Amygdala (tissue), 56 donors: ENCODE results near the gene RASAL1.

Source experiments
- DNase-seq, 56 donors: peaks; one replicate each; lab custom pipeline; 2025; lab: John Stamatoyannopoulos, UW

Gene RASAL1

DNA sequence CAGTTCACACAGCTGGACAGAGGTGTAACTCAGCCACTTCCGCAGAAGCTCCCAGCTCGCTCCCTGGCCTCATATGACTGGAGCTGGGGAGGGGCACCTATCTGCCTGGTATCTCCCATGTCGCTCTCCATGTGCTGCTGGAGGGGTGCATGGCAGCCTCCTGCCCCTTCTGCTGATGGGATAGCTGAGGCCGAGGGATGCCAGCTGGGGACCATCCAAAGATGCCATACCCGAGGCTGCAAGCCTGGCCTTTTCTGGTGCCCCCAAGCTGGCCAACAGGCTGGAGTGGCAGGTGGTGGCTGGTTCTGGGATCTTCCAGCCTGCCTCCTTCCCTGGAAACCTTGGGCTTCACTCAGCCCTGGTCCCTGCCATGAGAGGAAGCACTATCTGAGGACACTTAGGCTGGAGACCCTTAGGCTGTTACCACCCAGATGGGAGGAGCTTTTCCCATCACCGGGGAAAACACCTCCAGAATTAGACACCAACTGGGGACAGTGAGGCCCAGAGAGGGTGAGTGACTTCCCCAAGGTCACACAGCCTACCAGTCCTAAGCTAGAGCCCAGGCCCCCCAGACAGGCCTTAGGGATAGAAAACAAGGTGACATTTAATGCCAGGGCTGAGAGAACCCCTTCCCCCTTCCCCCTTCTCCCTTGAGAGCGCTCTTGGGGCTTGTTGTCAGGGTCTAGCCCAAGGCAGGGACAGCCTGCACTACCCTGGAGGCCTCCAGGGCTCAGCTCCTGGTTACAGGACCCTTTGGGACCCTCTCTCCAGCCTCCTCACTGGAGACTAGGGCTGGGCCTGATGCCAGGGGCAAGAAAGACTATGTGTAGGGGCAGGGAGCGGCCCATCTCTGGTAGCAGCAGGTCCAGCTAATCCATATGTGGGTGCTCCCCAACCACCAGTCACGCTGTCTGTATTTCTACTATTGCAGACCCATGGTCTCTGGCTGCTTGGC, 71.9 kb downstream of the RASAL1 start:
- DNase-seq = no peak

DNA sequence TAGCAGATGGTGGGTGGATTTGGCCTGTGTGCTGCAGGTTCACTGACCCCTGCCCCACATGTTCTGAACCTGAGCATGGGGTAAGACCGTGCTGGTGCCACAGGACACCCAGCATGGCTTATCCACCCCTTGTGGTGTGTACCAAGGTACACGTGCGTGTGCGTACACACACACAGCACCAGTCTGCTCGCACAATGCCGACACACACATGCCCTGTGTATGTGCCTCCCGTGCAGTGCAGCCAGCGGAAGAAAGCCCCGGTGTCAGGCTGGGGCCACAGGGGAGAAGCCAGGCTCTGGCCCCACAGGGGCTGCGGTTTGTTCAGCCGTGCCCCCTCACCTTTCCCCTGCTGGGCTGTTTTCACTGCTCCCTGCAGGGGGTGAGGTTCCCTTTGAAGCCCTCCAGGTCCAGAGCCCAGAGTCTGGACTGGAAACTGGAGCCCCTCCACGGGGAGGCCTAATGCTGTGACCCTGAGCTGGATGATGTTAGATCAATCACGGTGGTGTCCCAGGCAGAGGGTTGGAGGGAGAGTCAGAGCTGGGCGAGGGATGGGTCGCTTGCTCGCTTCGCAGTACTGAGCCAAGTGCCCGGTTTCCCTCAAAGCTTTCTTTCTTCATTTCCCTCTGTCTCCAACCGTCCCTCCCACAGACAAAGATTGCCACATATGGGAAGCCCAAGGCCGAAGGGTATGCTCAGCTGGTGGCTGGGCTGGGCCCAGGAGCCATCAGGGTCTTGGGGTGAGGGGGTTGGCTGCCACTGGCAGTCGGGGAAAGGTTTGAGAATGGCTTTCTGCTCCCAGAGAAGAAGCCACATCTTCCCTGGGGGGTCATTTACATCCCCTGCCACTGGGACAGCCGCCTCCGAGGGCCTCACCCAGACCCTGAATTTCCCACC, 72.8 kb downstream of the RASAL1 start:
- no peak for DNase-seq

DNA sequence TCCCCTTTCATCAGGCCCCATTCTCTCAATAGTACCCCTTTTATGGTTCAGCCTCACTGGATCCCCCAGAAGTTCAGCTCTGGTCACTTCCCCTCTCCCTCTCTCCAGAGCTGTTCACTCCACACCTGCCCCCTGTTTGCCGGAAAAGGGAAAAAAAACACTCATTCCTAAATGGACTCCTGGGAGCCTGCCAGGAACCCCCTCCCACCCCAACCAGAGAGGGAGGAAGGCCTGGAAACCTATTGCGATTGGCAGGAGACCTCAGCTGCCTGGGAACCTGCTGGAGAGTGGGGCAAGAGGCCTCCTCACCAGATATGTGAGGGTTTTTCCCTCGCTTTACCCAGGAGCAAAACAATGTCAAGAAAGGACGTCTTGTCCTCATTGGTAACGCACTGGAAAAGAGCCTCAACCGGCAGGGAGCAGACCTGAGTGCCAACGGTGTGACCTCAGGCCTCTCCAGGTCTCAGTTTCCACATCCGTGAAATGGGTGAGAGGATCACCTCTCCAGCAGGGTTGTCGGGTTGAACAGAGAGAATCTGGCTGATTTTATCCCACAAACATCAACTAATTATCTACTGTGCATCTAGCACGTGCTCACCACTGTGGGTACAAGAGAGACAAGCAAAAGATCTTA, 74.4 kb downstream of the RASAL1 start:
- peak in 1 of 56 donors; percentile 27 for DNase-seq

DNA sequence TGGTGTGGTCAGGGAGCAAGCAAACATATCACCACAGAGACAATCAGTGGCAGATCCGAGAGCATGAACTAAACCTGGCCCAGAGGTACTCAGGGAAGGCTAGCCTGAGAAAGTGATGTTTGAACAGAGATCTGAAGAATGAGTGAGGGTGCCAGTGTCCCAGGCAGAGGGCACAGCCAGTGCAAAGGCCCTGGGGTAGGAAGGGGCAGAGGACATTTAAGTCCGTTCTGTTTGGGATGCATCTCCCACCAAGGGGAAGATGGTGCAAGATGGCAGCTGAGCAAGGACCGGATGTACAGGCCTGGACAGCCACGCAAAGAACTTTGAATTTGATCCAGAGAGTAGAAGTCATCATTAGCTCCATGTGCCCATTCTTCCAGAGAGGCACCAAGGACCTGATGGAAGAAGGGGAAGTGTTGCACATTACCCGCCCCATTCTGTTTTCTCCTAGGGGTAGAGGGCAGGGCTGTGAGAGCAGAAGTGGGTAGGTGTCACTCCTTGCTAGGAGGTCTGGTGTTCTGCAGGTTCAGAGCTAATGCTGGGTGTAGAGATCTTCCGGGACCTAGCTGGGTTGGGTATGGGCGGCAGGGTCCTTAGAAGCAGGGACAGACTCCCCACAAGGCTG, 75.1 kb downstream of the RASAL1 start:
- DNase-seq = no peak

DNA sequence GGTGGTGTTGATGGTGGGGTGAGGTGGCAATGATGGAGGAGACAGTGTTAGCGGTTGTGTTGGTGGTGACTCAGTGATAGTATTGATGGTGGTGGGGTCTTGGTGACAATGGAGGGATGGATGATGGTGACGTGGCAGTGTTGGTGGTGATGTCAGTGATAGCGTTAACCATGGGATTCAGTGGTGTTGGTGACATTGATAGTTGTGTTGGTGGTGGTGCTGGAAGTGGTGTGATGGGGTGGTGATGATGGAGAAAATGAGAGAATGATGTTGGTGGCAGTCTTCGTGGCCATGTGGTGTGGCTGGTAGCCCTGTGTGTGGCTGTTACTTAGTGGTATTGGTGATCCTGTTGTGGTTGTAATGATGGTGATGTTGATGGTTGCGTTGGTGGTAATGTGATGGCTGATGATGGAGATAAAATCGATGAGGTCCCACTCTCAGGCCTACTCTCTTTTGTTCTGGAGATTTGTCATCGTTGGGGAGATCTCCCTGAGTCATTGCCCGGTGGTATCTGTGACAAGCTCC, 76.4 kb downstream of the RASAL1 start:
- no peak for DNase-seq

DNA sequence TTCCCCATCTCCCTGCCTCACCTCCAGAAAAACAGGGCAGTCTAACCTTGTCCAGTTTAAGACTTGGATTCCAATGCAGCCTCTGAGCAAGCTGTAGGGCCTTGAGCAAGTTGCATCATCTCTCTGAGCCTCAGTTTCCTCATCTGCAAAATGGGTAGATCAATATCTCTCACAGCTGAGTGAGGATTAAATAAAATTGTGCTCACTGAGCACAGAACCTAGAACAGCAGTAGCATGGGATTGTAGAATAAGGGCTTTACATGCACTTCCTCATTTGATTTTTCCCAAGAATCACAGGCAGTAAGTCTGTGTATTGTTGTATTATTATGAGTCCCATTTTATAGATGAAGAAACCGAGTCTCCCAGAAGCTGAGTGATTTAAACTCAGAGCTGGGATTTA, 77.0 kb downstream of the RASAL1 start:
- DNase-seq = no peak

DNA sequence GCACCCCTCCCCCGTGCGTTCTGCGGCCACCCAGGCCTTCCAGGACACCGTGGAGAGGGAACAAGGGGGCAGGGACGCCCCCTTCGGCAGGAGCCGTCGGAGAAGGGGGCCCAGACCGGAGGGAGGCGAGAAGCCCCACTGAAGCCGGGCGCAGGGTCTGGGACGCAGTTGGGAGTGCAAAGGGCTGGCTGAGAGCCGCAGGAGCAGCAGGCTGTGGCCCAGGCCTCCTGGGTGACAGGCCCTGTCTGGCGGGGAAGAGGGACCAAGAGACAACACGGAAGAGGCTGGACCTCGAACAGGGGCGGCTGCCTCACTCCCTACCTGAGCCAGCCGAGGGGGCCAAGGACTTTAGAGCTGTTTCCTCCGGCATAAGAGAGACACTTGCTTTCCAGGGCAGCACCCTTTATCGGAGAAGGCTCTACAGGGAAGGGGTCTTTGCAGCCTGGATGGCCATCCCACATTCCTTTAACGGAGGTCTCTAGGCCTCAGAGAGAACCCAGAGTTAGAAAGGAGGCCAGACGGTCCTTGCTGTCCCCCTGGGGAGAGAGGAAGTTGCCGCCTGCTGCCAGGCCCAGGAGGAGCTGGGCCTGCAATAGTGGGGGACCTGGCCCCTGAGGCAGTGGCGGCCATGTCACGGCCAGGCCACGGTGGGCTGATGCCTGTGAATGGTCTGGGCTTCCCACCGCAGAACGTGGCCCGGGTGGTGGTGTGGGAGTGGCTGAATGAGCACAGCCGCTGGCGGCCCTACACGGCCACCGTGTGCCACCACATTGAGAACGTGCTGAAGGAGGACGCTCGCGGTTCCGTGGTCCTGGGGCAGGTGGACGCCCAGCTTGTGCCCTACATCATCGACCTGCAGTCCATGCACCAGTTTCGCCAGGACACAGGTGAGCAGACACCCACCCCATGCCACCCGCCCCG, 77.7 kb downstream of the RASAL1 start:
- DNase-seq = peak in 4 of 56 donors; percentile 21 to 36 (median 26)

DNA sequence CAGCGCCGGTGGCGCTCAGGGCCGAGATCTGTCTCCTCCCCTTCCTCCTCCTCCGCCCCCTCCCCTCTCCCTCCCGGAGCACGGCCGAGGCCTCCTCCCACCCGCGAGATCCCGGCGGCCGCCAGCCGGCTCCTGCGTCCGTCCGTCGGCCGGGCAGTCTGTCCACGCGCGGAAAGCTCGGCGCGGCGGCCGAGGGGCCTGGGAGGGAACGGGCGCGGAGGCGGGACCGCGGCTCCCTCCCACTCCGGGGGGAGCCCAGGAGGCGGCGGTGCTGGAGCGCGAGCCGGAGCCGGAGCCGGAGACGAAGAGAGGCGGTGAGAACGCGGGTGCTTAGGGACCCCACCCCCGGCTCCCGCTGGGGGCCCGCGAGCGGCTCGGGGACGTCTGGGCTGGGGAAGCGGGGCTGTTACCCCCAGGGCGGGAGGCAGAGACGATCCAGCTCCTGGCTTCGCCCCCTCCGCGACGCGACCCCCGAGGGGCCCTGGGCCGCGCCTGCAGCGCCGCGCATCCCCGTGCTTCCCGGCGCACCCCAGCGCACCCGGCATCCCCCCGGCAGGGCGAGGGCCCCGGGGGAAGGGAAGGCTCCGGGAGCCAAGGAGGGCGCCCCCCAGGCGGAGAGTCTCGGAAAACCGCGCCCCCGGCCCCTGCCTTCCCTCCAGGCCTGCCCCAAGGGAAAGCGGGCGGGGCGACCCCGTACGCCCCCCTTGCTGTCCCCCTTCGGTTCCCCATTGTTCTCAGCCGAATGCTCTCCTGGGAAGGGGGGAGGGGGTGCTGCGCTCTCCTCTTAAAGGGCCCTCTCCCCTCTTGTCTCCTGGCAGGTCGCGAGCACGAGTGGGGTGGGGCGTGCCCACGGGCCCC, 78.7 kb downstream of the RASAL1 start, which contains the start of gene DTX1:
DTX1 (plus strand) TSS at position 100 of the 858 bp plus-strand sequence. CDS start 1,463 bp downstream, outside the sequence.
- peak in 29 of 56 donors; percentile 11 to 60 (median 29) for DNase-seq

DNA sequence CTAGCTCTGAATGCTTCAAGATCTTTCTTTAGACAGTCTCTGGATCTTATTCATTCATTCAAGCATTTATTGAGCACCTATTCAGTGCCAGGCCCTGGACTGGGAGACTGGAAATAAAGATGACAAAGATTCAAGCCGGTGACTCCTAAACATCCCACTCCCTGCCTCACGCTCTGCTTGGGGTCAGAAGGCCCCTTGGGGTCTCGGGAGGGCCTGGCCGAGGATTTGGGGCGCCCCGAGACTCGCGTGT, 79.3 kb downstream of the RASAL1 start:
- no peak for DNase-seq

DNA sequence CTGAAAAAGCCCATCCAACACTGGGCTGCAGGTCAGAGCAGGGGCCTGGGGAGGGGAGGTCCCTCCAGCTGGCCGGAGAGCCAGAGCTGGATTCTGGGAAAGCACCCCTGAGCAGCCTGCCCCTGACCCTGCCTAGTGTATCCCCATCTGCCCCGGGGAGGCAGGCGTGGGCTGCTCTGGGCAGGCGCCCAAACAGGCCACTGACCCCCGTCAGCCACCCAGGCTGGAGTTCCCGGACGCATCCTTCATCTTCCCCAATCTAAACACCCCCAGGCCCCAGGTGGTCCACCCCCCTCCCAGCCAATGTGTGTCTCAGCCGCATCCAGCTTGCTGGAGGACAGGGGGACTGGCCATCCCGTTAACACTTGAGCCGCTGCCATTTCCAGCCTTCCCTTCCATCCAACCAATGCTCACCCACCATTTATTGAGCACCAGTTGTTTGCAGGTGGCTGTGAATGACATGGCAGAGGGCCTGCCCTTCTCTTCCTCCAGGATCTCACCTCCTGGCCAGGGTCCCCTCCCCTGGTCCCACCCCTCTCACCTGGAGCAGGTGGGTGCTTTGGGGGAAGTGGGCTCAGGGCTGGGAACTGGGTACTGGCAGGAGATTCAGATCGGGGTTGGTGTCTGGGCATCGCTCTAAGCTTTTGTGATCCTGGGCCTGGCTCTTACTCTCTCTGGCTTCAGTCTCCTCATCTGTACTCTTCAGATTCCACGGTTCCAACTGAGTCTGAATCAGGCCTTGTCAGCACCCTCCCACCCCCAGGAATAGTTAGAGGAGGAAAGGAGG, 79.8 kb downstream of the RASAL1 start:
- no peak for DNase-seq

DNA sequence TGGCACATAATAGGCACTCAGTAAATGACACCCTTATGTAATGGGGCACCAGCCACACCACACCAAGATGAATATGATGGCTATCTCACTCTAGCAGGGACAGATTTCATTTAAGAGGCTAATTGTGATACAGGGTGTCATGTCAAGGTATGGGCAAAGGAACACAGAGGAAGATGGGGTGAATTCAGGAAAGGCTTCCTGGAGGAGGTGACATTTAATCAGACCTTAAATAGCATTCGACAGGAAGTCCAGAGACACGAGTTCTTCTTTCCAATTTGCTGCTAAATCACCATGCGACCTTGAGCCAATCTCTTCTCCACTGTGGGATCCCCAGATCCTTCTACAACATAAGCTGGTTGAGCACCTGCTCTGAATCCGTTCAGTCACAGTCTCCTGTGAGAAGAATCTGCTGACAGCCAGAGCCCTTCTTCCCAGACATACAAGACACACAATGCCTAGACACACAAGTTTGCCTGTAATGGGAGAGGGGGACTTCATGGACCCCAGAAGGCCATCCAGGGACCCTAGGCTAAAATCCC, 80.5 kb downstream of the RASAL1 start:
- DNase-seq = no peak

DNA sequence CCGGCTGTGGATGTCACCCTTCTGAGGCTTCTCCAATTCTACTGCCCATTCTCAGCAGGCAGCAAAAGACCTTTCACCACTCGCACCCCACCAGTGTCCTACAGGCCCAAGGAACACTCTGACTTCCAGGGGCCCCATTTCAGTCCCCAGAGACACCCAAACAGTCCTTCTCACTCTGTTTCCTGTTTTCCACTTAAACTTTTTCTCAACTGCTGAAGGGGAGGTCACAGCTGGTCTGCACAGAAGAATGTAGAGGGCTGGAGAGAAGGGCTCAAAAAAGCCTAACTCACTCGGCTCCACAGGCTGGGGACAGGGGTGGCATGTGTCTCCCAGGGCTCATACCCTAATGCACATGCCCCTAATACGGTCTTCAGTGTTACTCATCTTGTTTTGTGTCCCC, 83.2 kb downstream of the RASAL1 start:
- DNase-seq = no peak

DNA sequence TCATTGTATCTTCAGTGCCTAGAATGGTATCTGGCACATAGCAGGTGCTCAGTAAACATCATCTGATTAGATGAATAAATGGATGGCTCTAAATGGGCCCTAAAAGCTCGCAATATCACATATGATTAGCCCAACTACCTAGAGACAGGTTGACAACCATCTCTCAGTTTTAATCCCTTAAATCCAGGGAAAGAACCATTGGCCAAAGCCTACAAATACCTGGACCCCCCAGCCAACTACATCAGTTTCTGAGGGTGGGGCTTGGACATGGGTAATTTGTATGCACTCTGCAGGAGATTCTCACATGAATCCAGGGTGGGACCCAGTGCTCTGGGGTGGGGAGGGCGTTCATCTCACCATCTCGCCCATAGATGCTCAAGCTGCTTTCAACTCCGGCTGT, 83.8 kb downstream of the RASAL1 start:
- DNase-seq = no peak

DNA sequence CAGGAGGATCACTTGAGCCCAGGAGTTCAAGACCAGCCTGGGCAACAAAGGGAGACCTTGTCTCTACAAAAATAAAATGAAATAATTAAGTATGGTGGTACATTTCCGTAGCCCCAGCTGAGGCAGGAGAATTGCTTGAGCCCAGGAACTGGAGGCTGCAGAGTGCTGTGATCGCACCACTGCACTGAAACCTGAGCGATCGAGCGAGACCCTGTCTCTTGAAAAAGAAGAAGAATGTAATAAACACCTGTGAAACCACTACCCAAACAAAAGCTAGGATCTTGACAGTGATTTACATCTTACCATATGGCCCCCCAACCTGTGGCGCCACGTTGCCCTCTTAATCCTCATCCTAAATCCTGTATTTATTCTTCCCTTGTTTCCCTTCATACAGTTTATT, 84.8 kb downstream of the RASAL1 start:
- no peak for DNase-seq

DNA sequence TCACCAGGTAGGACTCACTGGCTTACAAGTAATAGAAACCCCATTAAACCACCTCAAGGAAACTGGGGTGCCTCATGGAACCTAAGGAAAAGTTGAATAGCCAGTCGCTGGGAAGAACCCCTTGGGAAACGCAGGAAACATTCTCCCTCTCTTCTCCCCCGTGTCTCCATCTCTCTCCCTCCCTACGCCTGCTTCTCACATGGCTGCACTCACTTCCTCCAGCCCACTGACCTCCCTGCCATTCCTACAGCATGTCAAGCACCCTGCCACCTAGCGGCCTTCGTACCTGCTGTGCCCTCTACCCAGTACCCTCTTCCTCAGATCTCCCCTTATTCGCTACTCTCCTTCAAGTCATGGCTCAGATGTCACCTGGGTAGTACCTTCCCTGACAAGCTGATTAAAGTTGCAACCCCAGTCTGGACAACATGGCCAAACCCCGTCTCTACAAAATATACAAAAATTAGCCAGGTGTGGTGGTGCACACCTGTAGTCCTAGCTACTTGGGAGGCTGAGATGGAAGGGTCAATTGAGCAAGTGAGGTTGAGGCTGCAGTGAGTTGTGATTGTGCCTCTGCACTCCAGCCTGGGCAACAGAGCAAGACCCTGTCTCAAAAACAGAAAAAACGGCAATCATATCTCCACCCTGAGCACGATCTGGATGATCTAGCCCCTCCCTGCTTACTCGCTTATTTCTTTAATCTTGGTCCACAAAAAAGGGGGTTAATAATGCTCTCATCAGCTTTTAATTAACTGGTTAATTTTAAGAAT, 85.4 kb downstream of the RASAL1 start:
- no peak for DNase-seq
